GM23338 (cell line): ENCODE results near the gene STAU1.
A peak's percentile ranks its signal among the peaks of the same experiment; 100 is the strongest.

Experiments used
- CREB1 ChIP-seq: fragments of 250-450 bp; sonication (Bioruptor Pico); IDR thresholded peaks from 2 replicates; pipeline ENCODE4 v1.5.0; 2020; ENCODE audit warnings: low read depth, mild to moderate bottlenecking, moderate library complexity
- CTCF ChIP-seq, 2 experiments: fragments of 200-600 bp in 1 of 2; sonication (generic) in 1 of 2; conservative IDR thresholded peaks; 2 replicates each; pipeline versions ENCODE4 v1.5.1 to v1.6.1; 2016 to 2017; ENCODE audit warnings: antibody characterized with exemption in 2 of 2, low read depth in 2 of 2, mild to moderate bottlenecking in 2 of 2, moderate library complexity in 1 of 2
- EZH2 ChIP-seq: fragments of 200-600 bp; sonication (generic); IDR thresholded peaks from one replicate; pipeline ENCODE4 v1.8.0; 2017; ENCODE audit warnings: antibody characterized with exemption, mild to moderate bottlenecking, low read depth; ENCODE audit not compliant: unreplicated experiment
- POLR2AphosphoS5 ChIP-seq: IDR thresholded peaks from 2 replicates; pipeline ENCODE4 v1.6.1; 2016; ENCODE audit warnings: antibody characterized with exemption, low read depth
- REST ChIP-seq: IDR thresholded peaks from one replicate; pipeline ENCODE4 v1.6.1; 2018; ENCODE audit warnings: antibody characterized with exemption; ENCODE audit not compliant: unreplicated experiment
- ZNF114 ChIP-seq: fragments of 250-450 bp; sonication (Bioruptor Pico); IDR thresholded peaks from 2 replicates; pipeline ENCODE4 v1.5.0; 2020; ENCODE audit warnings: mild to moderate bottlenecking, moderate library complexity

- peak; percentile 84 for TF ChIP-seq POLR2AphosphoS5
- TF ChIP-seq CTCF (conservative IDR thresholded peaks at IDR 0.05; ENCODE audit: low read depth in 2 of 2): no peak
- TF ChIP-seq EZH2: no peak
- no peak for TF ChIP-seq REST
- TF ChIP-seq ZNF114 (CRISPR knock-in tag): no peak
- peak; percentile 59 for TF ChIP-seq CREB1
These were observed at the start of gene STAU1 for GRCh38 chr20:49187851-49188641.
